AG09309 (cell line): ENCODE measurements around the gene CSRP1.
A peak's percentile ranks its signal among the peaks of the same experiment; 100 is the strongest.

Experiments
- DNase-seq: peaks from one replicate; pipeline ENCODE4 v3.0.0-alpha.2; 2010; ENCODE audit warnings: low read depth
- H3K4me3 ChIP-seq: 2 replicates; pipeline ENCODE4 v1.5.1; 2011; ENCODE audit warnings: mild to moderate bottlenecking, low read depth, low read length, moderate library complexity; ENCODE audit not compliant: control insufficient read depth
- CTCF ChIP-seq: IDR thresholded peaks from 2 replicates; pipeline ENCODE4 v1.5.1; 2011; ENCODE audit warnings: mild to moderate bottlenecking, low read depth, low read length, inconsistent platforms; ENCODE audit not compliant: insufficient read depth, control insufficient read depth; ENCODE audit errors: missing control alignments

The CSRP1 gene

GRCh38 chr1:201490708-201491131 lies 16.2 kb downstream of the CSRP1 start:
- TF ChIP-seq CTCF = no peak
- DNase-seq = no peak
- H3K4me3 ChIP-seq = no peak overlapping the region

GRCh38 chr1:201489643-201490261 lies 17.2 kb downstream of the CSRP1 start:
- no peak for TF ChIP-seq CTCF
- no peak for DNase-seq
- no peak overlapping the region for H3K4me3 ChIP-seq

GRCh38 chr1:201488830-201489589 lies 17.9 kb downstream of the CSRP1 start:
- TF ChIP-seq CTCF = no peak
- H3K4me3 ChIP-seq = no peak overlapping the region
- DNase-seq = peak; percentile 90

- H3K4me3 ChIP-seq = no peak overlapping the region
- no peak for DNase-seq
- TF ChIP-seq CTCF = no peak
These were observed 19.2 kb downstream of the CSRP1 start for GRCh38 chr1:201487742-201488141.

GRCh38 chr1:201486187-201486586 lies 20.7 kb downstream of the CSRP1 start:
- no peak for DNase-seq

GRCh38 chr1:201485184-201485774 lies 21.6 kb downstream of the CSRP1 start:
- no peak for DNase-seq
- no peak for TF ChIP-seq CTCF
- H3K4me3 ChIP-seq = no peak overlapping the region

More at GRCh38 chr1:201486187-201486586, 20.7 kb downstream of the CSRP1 start:
- no peak for TF ChIP-seq CTCF
- no peak overlapping the region for H3K4me3 ChIP-seq
